ENCODE data around the gene DEFB125.
"Not testable (repeated sequence)": the region's sequence is repeated elsewhere in the genome, so short reads cannot be mapped to it uniquely, and the experiment has no call there.

GRCh38 chr20:97691-98090 lies 10.2 kb downstream of the DEFB125 start:
- TF ChIP-seq, protein P1, sequence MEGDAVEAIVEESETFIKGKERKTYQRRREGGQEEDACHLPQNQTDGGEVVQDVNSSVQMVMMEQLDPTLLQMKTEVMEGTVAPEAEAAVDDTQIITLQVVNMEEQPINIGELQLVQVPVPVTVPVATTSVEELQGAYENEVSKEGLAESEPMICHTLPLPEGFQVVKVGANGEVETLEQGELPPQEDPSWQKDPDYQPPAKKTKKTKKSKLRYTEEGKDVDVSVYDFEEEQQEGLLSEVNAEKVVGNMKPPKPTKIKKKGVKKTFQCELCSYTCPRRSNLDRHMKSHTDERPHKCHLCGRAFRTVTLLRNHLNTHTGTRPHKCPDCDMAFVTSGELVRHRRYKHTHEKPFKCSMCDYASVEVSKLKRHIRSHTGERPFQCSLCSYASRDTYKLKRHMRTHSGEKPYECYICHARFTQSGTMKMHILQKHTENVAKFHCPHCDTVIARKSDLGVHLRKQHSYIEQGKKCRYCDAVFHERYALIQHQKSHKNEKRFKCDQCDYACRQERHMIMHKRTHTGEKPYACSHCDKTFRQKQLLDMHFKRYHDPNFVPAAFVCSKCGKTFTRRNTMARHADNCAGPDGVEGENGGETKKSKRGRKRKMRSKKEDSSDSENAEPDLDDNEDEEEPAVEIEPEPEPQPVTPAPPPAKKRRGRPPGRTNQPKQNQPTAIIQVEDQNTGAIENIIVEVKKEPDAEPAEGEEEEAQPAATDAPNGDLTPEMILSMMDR (IDR thresholded peaks at IDR 0.05) = not testable (repeated sequence)
- not testable (repeated sequence) for TF ChIP-seq EZH2 (IDR thresholded peaks at IDR 0.05; ENCODE audit: borderline replicate concordance, insufficient read depth, low read depth, low read length, poor library complexity, severe bottlenecking)

Measured in B cell (primary cell).